HCT116 (cell line): ENCODE results near the gene MSI2. TPM values are rescaled to one million over a fixed set of nuclear protein-coding genes. Genes with fewer than 3 reads are reported as not detected.

Experiments
- ATAC-seq: fragments of 200-7000 bp; cut with Tn5 transposase; 2 replicates; pipeline ENCODE4 v1.9.1; 2020; ENCODE audit warnings: mild to moderate bottlenecking, moderate library complexity
- BruUV-seq: library from RNA; stranded (reverse); fragments of 400-500 nt; replicated peaks from 2 replicates; lab custom pipeline; 2021; lab: Mats Ljungman, UMichigan
- CTCF ChIA-PET: fragments of 300-600 bp; sonication (Branson Sonifier 250); formaldehyde crosslinking; loops from one replicate; lab custom pipeline; 2021; ENCODE audit warnings: antibody characterized with exemption; lab: Charles Lee
- POLR2A ChIA-PET: fragments of 300-600, 350-600 bp; sonication (Branson Sonifier 250); formaldehyde crosslinking; loops from one replicate; lab custom pipeline; 2021; ENCODE audit warnings: antibody characterized with exemption; lab: Charles Lee
- RAD21 ChIA-PET, 2 experiments: fragments of 300-600 bp; sonication (Branson Sonifier 250); formaldehyde crosslinking; loops; one replicate each; lab custom pipeline; 2023; ENCODE audit warnings: low total read pairs in 2 of 2; ENCODE audit not compliant: uncharacterized antibody in 2 of 2, unreplicated experiment in 2 of 2, low non-redundant PET in 1 of 2; lab: Charles Lee
- DNase-seq: peaks from one replicate; pipeline ENCODE4 v3.0.0-alpha.2; 2010; ENCODE audit warnings: low read depth, low spot score
- H2AFZ ChIP-seq: fragments of 200-600 bp; shearing (Covaris generic), sonication (generic); 2 replicates; pipeline ENCODE4 v1.6.1; 2017; ENCODE audit warnings: low read depth, mixed run types, mixed read lengths, antibody characterized with exemption, low read length; ENCODE audit not compliant: poor library complexity, severe bottlenecking
- H3K27ac ChIP-seq: 2 replicates; pipeline ENCODE4 v1.5.1; 2012; ENCODE audit warnings: low read depth, low read length
- H3K27me3 ChIP-seq: fragments of 200-600 bp; sonication (generic); 2 replicates; pipeline ENCODE4 v1.6.1; 2016; ENCODE audit warnings: mixed run types, low read length, mixed read lengths; ENCODE audit not compliant: insufficient read depth
- H3K36me3 ChIP-seq, 2 experiments: fragments of 200-500 bp in 1 of 2; fragments of 200-600 bp in 1 of 2; sonication (Bioruptor generic) in 1 of 2; sonication (generic) in 1 of 2; 2 replicates each; pipeline versions ENCODE4 v1.5.1 to v1.6.1; 2014 to 2016; ENCODE audit warnings: low read length in 2 of 2, inconsistent platforms in 1 of 2, mixed read lengths in 1 of 2, mixed run types in 1 of 2; ENCODE audit not compliant: insufficient read depth in 2 of 2, control insufficient read depth in 1 of 2
- H3K4me1 ChIP-seq, 2 experiments: fragments of 200-600 bp in 1 of 2; sonication (generic) in 1 of 2; 2 replicates each; pipeline versions ENCODE4 v1.5.1 to v1.6.1; 2012 to 2017; ENCODE audit warnings: low read length in 2 of 2, inconsistent platforms in 1 of 2, mild to moderate bottlenecking in 1 of 2, mixed read lengths in 1 of 2, mixed run types in 1 of 2, moderate library complexity in 1 of 2; ENCODE audit not compliant: insufficient read depth in 2 of 2, control insufficient read depth in 1 of 2
- H3K4me2 ChIP-seq: fragments of 200-600 bp; sonication (generic); 2 replicates; pipeline ENCODE4 v1.6.1; 2017; ENCODE audit warnings: mixed run types, low read length, mixed read lengths
- H3K4me3 ChIP-seq, 2 experiments: fragments of 200-600 bp in 1 of 2; sonication (generic) in 1 of 2; replicated peaks in 1 of 2; 2 replicates each; pipeline ENCODE4 v1.5.1; 2011 to 2016; ENCODE audit warnings: low read length in 2 of 2, control low read depth in 1 of 2, low read depth in 1 of 2, mild to moderate bottlenecking in 1 of 2, mixed read lengths in 1 of 2, mixed run types in 1 of 2
- H3K79me2 ChIP-seq: fragments of 200-600 bp; sonication (generic); 2 replicates; pipeline ENCODE4 v1.6.1; 2017; ENCODE audit warnings: mild to moderate bottlenecking, mixed run types, low read length, moderate library complexity, mixed read lengths; ENCODE audit not compliant: insufficient read depth
- H3K9ac ChIP-seq: fragments of 200-600 bp; sonication (generic); 2 replicates; pipeline ENCODE4 v1.6.1; 2016; ENCODE audit warnings: low read length, mixed read lengths
- H3K9me2 ChIP-seq: fragments of 200-600 bp; sonication (generic), shearing (Covaris generic); 2 replicates; pipeline ENCODE4 v1.6.1; 2017; ENCODE audit warnings: mixed run types, mild to moderate bottlenecking, moderate library complexity; ENCODE audit not compliant: insufficient read depth
- H3K9me3 ChIP-seq, 2 experiments: fragments of 200-500 bp in 1 of 2; fragments of 200-600 bp in 1 of 2; sonication (Bioruptor generic) in 1 of 2; sonication (generic) in 1 of 2; 2 replicates each; pipeline ENCODE4 v1.6.1; 2014 to 2017; ENCODE audit warnings: low read length in 2 of 2, mixed read lengths in 2 of 2, inconsistent platforms in 1 of 2, low read depth in 1 of 2, mild to moderate bottlenecking in 1 of 2, mixed run types in 1 of 2, moderate library complexity in 1 of 2; ENCODE audit not compliant: control insufficient read depth in 1 of 2, insufficient read depth in 1 of 2
- H4K20me1 ChIP-seq: fragments of 200-600 bp; sonication (generic), shearing (Covaris generic); 2 replicates; pipeline ENCODE4 v1.6.1; 2017; ENCODE audit warnings: mixed run types, mild to moderate bottlenecking, moderate library complexity; ENCODE audit not compliant: insufficient read depth
- CEBPB ChIP-seq: IDR thresholded peaks from 2 replicates; pipeline ENCODE4 v1.6.1; 2012; ENCODE audit warnings: low read depth
- EGR1 ChIP-seq: IDR thresholded peaks from 2 replicates; pipeline ENCODE4 v1.6.1; 2012; ENCODE audit warnings: low read depth
- ELF1 ChIP-seq: IDR thresholded peaks from 2 replicates; pipeline ENCODE4 v1.6.1; 2012; ENCODE audit warnings: low read depth, borderline replicate concordance
- EZH2 ChIP-seq: fragments of 200-600 bp; sonication (generic); IDR thresholded peaks from 2 replicates; pipeline ENCODE4 v1.6.1; 2017; ENCODE audit warnings: antibody characterized with exemption, mixed run types
- FOSL1 ChIP-seq: IDR thresholded peaks from 2 replicates; pipeline ENCODE4 v1.6.1; 2012; ENCODE audit warnings: low read depth
- JUND ChIP-seq: IDR thresholded peaks from 2 replicates; pipeline ENCODE4 v1.6.1; 2012
- POLR2A ChIP-seq: IDR thresholded peaks from 2 replicates; pipeline ENCODE4 v1.7.0; 2011; ENCODE audit warnings: borderline replicate concordance; ENCODE audit not compliant: insufficient read depth, insufficient read length; ENCODE audit errors: extremely low read depth
- POLR2AphosphoS5 ChIP-seq: IDR thresholded peaks from 2 replicates; pipeline ENCODE4 v1.6.1; 2011; ENCODE audit warnings: mild to moderate bottlenecking, low read depth, low read length, moderate library complexity
- RAD21 ChIP-seq: IDR thresholded peaks from 2 replicates; pipeline ENCODE4 v1.6.1; 2012; ENCODE audit warnings: low read depth, mild to moderate bottlenecking
- SIN3A ChIP-seq: IDR thresholded peaks from 2 replicates; pipeline ENCODE4 v1.6.1; 2012; ENCODE audit warnings: low read depth
- SP1 ChIP-seq: IDR thresholded peaks from 2 replicates; pipeline ENCODE4 v1.6.1; 2012; ENCODE audit warnings: low read depth
- TCF7L2 ChIP-seq: IDR thresholded peaks from 2 replicates; pipeline ENCODE4 v1.7.0; 2011; ENCODE audit warnings: borderline replicate concordance, inconsistent platforms; ENCODE audit not compliant: insufficient read depth, insufficient read length; ENCODE audit errors: extremely low read depth
- YY1 ChIP-seq: IDR thresholded peaks from 2 replicates; pipeline ENCODE4 v1.6.1; 2011; ENCODE audit warnings: low read length, low read depth, moderate library complexity, mild to moderate bottlenecking; ENCODE audit not compliant: insufficient replicate concordance; ENCODE audit errors: extremely low read depth
- ZFX ChIP-seq: fragments of 450-650 bp; IDR thresholded peaks from 2 replicates; pipeline ENCODE4 v1.6.1; 2017
- ZNF274 ChIP-seq: fragments of 200-500 bp; sonication (Bioruptor generic); IDR thresholded peaks from 2 replicates; pipeline ENCODE4 v1.6.1; 2014; ENCODE audit warnings: mild to moderate bottlenecking, low read depth, low read length, inconsistent platforms
- intact Hi-C: fragments of 100-400 bp; cut with micrococcal nuclease; formaldehyde crosslinking; loops from 2 replicates; pipeline ENCODE4 v1.10.0; 2022
- total RNA-seq: library from RNA; stranded (reverse); gene quantifications from one replicate; pipeline ENCODE4 v1.2.1, GENCODE V29; 2021; ENCODE audit not compliant: unreplicated experiment
- TF ChIP-seq, protein P1 (sequence below): IDR thresholded peaks from 2 replicates; pipeline ENCODE4 v1.6.1; 2012
- TF ChIP-seq, protein P2 (sequence below): IDR thresholded peaks from 2 replicates; pipeline ENCODE4 v1.6.1; 2011; ENCODE audit warnings: mild to moderate bottlenecking, low read length, moderate library complexity; ENCODE audit not compliant: insufficient replicate concordance; ENCODE audit errors: extremely low read depth
- TF ChIP-seq, protein P3 (sequence below): IDR thresholded peaks from 2 replicates; pipeline ENCODE4 v1.6.1; 2012; ENCODE audit warnings: low read depth

MSI2 gene
- total RNA-seq, 1 experiment from 2014 or later = 137 TPM

DNA sequence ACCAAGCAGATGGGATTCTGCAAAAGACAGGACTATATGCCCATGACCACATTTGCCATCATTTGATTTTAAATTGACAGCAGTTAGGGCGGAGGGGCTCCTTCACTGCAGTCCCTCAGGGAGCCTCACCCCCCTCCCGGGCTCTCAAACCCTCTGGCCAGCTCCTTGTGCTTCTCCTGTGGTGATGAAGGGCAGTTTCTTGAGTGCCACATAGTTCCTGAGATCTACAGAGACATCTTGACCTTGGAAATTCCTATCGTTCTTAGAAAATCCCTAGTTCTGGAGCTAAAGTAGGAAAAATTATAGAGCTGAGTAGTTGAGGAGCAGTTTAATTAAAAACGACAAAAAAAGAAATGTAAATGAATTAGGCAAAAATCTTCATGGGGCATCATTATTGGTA is 257.2 kb downstream of the MSI2 start:
- no peak overlapping the region for H3K27ac ChIP-seq
- H3K79me2 ChIP-seq = no peaks in the 10 kb centered on the region
- BruUV-seq = no TSS peak
- TF ChIP-seq POLR2AphosphoS5 = no peak
- TF ChIP-seq POLR2A = no peak
- no peak for TF ChIP-seq JUND
- TF ChIP-seq EZH2 = no peak
- no peak for TF ChIP-seq ZFX
- no peak for TF ChIP-seq FOSL1
- TF ChIP-seq YY1 = no peak
- TF ChIP-seq, protein P1, sequence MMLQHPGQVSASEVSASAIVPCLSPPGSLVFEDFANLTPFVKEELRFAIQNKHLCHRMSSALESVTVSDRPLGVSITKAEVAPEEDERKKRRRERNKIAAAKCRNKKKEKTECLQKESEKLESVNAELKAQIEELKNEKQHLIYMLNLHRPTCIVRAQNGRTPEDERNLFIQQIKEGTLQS = no peak
- no peak for TF ChIP-seq EGR1
- no peak for TF ChIP-seq CEBPB
- TF ChIP-seq ZNF274 = no peak
- TF ChIP-seq SIN3A = no peak
- TF ChIP-seq RAD21 = no peak
- no peak for TF ChIP-seq TCF7L2
- no peak for TF ChIP-seq ELF1
- TF ChIP-seq, protein P2, sequence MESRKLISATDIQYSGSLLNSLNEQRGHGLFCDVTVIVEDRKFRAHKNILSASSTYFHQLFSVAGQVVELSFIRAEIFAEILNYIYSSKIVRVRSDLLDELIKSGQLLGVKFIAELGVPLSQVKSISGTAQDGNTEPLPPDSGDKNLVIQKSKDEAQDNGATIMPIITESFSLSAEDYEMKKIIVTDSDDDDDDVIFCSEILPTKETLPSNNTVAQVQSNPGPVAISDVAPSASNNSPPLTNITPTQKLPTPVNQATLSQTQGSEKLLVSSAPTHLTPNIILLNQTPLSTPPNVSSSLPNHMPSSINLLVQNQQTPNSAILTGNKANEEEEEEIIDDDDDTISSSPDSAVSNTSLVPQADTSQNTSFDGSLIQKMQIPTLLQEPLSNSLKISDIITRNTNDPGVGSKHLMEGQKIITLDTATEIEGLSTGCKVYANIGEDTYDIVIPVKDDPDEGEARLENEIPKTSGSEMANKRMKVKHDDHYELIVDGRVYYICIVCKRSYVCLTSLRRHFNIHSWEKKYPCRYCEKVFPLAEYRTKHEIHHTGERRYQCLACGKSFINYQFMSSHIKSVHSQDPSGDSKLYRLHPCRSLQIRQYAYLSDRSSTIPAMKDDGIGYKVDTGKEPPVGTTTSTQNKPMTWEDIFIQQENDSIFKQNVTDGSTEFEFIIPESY = no peak
- TF ChIP-seq, protein P3, sequence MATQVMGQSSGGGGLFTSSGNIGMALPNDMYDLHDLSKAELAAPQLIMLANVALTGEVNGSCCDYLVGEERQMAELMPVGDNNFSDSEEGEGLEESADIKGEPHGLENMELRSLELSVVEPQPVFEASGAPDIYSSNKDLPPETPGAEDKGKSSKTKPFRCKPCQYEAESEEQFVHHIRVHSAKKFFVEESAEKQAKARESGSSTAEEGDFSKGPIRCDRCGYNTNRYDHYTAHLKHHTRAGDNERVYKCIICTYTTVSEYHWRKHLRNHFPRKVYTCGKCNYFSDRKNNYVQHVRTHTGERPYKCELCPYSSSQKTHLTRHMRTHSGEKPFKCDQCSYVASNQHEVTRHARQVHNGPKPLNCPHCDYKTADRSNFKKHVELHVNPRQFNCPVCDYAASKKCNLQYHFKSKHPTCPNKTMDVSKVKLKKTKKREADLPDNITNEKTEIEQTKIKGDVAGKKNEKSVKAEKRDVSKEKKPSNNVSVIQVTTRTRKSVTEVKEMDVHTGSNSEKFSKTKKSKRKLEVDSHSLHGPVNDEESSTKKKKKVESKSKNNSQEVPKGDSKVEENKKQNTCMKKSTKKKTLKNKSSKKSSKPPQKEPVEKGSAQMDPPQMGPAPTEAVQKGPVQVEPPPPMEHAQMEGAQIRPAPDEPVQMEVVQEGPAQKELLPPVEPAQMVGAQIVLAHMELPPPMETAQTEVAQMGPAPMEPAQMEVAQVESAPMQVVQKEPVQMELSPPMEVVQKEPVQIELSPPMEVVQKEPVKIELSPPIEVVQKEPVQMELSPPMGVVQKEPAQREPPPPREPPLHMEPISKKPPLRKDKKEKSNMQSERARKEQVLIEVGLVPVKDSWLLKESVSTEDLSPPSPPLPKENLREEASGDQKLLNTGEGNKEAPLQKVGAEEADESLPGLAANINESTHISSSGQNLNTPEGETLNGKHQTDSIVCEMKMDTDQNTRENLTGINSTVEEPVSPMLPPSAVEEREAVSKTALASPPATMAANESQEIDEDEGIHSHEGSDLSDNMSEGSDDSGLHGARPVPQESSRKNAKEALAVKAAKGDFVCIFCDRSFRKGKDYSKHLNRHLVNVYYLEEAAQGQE = no peak
- no peak for TF ChIP-seq SP1
- TF ChIP-seq, all 23 proteins: peak for 0
- H3K4me2 ChIP-seq = no peak overlapping the region
- no peak overlapping the region for H3K9ac ChIP-seq
- H3K9me2 ChIP-seq = no peaks in the 10 kb centered on the region
- H3K27me3 ChIP-seq = no peaks in the 10 kb centered on the region
- H3K36me3 ChIP-seq = no peaks in the 10 kb centered on the region
- H4K20me1 ChIP-seq = no peaks in the 10 kb centered on the region
- ATAC-seq = no peak
- DNase-seq = no peak
- no peak overlapping the region for H3K4me3 ChIP-seq
- H2AFZ ChIP-seq = no peak overlapping the region
- H3K4me1 ChIP-seq = peaks cover 19 to 35% of the 10 kb centered on the region in 2 experiments
- CTCF ChIA-PET = interaction anchor here (1.2 to 3.9 kb wide), 3 partner anchors 9 to 270 kb away, joined by 3 to 19 read pairs (median 8); no protein-coding TSS in a partner anchor
- H3K9me3 ChIP-seq = no peaks in the 10 kb centered on the region
- POLR2A ChIA-PET = no interaction called here
- intact Hi-C loops = no loop called here
- RAD21 ChIA-PET = no interaction called here
